ENCODE results near the gene EXOC6B.

Gene EXOC6B

DNA sequence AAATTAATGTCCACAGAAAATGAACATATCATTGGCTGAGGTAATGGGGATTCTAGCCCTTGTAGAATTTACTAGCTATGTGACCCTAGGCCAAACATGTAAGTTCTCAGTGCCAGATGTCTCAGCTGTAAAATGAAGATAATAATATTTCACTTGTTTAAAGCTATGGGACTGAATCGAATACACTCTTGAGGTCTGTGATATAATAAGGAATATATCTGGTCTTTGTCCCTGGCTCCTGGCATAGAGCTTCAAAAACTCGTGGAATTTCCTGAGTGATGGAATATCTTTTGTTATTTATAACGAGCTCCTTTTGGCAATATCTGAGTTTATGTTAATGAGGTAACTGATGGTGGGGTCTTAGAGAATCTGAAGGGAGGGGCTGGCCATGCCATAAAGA is 476.8 kb downstream of the EXOC6B start:
- no peak for DNase-seq (ENCODE audit: low read depth)

DNA sequence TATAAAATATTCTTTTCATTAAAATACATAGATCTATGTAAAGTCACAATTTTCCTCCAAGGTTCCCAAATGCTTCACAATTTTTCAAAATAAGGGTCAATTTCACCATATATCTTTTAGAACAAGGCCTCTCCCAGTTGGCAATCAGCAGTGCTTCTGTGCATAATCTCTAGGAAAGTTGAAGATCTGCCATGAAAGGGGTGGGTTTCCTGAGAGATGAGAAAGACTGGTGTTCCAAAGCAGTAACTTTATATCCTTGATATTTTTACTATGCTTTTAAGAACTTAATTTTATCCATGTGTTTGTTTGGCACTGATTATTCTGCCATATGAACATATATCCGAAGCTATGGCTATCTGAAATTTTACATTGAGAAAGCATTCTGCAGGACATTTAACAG is 478.8 kb downstream of the EXOC6B start:
- DNase-seq (ENCODE audit: low read depth): no peak

DNA sequence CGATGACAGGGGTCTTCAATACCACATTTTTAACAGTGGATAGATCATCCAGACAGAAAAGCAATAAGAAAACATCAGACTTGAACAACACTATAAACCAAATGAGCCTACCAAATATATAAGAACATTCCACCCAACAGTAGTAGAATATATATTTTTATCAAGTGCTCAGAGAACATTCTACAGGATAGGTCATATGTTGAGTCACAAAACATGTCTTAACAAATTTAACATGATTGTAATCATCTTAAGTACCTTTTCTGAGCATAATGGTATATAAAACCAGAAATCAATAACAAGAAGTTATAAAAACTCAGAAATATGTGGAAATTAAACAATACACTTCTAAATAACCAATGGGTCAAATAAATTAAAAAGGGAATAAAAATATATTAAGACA is 484.2 kb downstream of the EXOC6B start:
- no peak for DNase-seq (ENCODE audit: low read depth)

DNA sequence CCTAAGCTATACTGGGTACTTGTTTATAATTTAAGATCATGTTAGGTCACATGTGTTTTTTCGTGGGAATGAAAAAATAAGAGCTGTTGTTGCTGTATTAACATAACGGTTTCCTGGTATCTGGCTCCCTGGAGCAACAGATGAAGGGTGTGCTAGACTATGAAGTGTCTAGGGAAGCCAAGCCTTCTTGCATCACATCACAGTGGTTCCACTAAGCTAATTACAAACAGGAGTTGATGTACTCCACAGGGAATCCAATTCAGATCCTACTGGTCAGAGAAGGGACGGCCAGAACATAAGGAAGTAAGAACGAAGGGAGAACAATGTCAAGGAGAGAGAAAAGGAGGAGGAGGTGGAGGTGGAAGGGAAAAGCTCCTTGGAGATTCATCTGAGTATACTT is 485.2 kb downstream of the EXOC6B start:
- no peak for DNase-seq (ENCODE audit: low read depth)

DNA sequence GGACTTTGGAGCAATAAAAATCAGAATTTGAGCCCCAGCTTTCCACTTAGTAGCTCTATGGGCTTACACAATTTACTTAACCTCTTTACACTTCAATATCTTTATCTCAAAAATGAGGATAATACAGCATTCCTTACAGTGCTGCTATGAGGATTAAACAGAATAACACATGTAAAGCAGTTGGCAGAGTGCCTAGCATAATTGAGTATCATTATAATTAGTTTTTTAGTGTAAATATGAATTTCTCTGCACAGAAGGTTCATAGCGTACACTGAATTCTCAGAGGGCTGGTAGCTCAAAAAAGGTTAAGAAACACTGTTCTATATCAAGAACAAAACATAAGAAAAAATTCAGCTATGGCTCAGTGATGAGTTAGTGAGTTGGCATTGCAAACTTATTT is 487.8 kb downstream of the EXOC6B start:
- no peak for DNase-seq (ENCODE audit: low read depth)

DNA sequence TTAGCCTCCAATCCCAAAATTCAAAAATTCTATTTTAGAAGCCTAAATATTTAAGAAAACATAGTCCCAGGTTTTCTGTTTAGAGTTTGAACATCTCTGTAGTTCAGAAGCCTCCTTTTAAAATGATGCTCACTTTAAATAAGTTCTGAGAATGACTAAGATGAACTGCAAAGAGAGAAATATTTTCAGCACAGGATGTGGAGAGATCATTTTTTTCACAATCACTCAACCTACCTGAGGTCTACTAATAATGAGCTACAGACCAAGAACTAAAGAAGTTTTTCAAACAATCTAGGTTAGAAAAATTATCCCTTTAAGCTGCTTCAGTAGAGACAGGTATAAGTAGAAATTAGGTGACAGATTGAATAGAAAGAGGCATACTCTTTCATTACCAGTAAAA is 493.1 kb downstream of the EXOC6B start:
- DNase-seq (ENCODE audit: low read depth): no peak

DNA sequence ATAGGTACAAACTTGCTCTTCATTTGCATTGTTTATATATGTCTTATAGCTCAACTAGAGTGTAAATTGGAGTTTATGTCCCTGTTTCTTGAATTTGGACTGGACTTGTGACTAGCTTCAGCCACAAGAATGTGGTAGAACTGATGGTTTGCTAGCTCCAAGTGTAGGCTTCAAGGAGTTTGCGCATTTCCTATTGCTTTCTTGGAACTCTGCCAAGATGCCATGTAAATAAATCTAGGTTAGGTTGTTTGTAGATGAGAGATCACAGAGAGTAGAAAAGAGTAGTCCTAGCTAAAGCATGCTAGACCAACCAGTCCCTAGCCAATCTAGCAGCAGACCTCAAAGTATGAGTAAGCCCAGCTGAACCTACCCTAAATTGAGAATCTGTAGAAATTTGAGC is 495.2 kb downstream of the EXOC6B start:
- no peak for DNase-seq (ENCODE audit: low read depth)

DNA sequence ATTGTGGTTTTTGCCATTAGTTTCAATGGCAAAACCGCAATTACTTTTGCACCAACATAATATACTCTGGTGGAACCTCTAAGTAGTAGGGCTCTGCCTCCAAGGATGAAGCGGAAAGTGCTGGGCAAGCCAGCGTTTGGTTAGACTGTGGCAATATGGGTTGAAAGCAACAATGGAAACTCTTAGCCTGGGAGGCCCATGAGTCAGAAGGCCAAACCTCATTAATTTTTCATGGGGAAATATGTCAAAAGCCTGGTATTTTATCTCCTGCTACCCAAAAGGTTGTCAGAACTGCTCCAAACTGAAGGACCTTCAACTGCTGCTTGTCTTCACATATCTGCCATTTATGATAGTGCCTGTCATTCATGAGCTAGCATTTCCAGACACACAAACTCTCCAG is 499.1 kb downstream of the EXOC6B start:
- DNase-seq (ENCODE audit: low read depth): no peak

DNA sequence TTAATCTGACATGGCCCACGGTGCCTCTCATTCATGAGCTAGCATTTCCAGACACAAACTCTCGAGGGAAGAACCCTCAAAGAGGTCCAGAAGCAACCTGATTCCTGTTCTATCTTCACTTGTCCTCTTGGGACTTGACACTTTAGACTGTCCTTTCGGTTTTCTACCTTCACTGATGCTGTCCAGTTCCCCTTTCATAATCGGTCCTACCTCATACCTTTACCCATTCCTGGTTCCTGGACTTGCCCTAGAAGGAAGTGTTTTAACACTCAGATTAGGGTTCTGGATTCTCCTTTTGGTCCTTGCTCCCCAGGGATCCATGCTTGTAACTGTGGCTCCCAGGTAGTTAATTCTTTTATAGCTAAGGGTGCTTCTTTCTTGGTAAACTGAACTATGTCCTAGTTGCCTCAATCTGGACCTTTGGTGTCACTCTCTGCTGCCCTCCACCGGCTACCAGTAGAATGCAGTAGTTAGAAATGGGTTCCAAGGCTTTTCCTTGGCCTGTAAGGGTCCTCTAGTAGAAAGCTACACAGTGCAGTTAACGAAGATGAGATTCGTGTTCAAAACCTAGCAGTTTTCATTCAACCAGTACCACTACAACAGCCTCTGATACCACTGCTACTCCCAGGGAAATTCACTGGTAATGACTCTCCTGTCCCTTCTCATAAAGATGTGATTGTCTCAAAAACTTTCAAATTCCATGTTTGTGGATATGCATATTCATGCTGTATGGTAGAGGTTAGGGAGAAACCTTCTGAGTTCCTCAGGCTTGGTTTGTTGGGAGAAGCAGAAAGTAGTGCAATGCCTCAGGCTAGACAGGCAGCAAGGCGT is 500.0 kb downstream of the EXOC6B start:
- no peak for DNase-seq (ENCODE audit: low read depth)

DNA sequence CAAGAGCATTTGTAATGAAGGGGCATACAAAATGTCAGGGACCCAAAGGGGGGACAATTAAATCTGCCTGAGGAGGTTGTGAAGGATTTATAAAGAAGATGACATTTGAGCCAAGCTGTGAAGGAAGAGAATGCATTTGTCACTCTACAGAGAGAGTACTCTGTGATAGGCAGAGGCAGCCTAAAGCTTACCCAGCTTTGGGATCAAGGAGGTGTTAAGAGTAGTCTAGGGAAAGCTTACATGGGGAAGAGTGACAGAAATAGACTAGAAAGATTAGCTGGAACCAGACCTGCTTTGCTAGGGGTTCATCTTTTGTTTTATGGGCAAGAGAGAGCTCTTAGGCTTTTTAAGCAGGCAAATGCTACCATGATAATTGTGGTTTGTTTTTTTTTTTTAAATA is 509.1 kb downstream of the EXOC6B start:
- DNase-seq (ENCODE audit: low read depth): no peak

DNA sequence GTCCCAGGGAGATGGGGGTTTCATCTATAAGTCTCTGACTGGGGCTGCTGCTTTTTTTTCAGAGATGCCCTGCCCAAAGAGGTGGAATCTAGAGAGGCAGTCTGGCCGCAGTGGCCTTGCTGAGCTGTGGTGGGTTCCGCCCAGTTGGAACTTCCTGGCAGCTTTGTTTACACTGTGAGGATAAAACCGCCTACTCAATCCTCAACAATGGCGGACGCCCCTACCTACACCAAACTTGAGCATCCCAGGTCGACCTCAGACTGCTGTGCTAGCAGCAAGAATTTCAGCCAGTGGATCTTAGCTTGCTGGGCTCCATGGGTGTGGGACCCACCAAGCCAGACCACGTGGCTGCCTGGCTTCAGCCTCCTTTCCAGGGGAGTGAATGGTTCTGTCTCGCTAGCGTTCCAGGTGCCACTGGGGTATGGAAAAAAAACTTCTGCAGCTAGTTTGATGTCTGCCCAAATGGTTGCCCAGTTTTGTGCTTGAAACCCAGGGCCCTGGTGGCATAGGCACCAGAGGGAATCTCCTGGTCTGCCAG is 525.6 kb downstream of the EXOC6B start:
- DNase-seq (ENCODE audit: low read depth): no peak

DNA sequence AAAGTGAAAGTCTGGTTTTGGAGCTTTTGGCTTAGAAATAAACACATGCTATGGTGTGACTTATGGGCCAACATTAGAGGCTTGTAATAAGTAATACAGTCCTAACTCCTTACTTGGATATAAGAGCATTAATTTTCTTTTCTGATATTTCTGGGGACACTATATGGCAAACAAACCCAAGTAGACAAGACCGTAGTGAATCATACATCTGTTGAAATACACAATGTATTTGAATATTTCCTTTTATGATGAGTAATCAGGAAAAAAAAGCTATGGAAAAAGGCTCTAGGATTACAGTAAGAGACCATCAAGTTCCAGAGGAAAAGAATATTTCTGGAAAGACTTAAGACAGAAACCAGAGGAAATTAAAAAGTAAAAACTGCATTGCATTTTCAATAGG is 532.2 kb downstream of the EXOC6B start:
- no peak for DNase-seq (ENCODE audit: low read depth)

DNA sequence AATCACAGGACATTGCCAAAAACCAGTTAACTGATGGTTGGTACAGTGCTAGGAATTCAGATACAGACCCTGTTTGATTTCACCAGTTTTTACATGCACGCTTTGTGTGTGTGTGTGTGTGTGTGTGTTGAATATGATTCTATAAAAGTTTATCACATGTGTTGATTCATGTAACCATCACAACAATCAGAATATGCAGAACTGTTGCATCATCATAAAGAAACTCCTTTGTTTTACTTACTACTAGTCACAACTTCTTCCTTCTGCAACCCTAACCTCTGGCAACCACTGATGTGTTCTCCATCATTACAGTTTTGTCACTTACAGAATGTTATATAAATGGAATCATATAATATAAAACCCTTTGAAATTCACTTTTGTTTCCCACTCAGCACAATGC is 533.4 kb downstream of the EXOC6B start:
- DNase-seq (ENCODE audit: low read depth): no peak

DNA sequence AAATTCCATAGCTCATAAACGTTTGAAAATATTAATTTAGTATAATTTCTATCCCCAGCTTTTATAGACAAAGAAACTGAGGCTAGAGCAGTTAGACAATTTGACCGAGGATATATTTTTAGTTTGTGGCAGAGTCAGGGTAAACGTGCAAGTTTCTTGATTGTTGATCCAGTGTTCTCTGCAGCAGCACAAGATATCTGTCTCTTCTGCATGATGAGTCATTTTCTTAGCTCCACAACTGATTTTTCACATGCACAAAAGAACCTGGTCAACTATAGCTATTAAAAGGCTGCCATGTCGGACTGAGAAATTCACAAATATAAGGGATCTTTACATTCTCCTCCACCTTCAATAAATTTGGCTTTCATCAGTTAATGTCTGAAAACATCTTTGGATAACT is 534.8 kb downstream of the EXOC6B start:
- DNase-seq (ENCODE audit: low read depth): no peak

DNA sequence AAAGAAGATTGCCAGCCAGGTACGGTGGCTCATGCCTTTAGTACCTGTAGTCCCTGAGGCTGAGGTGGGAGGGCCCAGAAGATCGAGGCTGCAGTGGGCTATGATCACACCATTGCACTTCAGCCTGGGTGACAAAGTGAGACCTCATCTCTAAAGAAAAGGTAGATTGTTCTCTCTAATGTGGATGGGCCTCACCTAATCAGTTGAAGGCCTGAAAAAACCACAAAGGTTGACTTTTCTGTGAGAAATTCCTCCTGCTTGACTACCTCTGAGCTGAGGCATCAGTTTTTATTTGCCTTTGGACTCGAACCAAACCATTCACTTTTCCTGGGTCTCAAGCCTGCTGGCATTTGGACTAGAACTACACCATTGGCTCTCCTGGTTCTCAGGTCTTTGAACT is 536.1 kb downstream of the EXOC6B start:
- DNase-seq (ENCODE audit: low read depth): no peak

DNA sequence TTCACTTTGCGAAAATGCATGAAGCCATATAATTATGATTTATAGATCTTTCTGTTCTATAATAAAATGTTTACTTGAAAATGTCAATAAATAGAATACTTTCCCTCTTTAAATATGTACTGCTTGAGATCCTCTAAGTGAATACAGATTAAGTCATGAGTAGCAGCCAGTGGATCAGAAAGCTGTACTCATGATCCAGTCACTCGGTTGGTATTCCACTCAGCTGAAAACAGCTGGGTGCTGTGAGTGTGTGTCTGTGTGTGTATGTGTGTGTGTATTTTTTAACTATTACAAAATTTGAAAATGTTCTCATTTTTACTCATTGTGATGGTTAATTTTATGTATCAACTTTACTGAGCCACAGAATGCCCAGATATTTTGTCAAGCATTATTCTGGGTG is 536.5 kb downstream of the EXOC6B start:
- no peak for DNase-seq (ENCODE audit: low read depth)

DNA sequence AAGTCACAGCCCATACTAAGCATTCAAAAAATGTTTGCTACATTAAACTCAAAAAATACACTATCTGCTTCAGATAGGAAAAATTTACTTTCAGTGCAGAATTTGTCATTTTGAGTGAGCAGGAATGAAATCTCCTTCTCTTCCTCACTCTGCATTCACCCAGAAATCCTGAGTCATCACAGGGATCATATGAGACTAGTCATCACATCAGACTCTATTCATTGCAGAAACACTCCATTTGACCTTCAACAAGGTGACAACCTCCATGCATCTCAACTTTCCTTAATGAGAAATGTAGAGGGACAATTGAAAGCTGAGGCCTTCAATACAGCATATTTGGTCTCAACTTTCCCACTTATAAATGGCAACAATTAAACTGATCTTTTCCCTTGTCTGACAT is 547.8 kb downstream of the EXOC6B start:
- no peak for DNase-seq (ENCODE audit: low read depth)

DNA sequence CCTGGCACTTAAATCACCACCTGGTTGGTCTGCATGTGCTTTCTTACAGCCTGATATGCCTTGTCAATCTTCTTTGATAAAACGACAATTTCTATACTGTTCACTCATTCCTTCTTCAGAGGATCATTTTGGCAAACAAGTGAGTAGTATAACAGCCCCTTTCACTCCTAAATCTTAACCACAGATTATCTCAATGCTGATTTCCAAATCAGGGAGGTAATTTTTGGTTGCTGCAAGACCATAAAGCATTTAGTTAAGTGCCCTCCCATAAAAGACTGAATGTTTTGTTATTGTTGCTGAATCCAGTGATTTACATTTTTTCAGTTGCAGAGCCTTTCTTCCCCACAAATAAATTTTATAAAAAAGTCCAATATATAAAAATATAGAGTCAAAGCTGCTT is 549.0 kb downstream of the EXOC6B start:
- no peak for DNase-seq (ENCODE audit: low read depth)

DNA sequence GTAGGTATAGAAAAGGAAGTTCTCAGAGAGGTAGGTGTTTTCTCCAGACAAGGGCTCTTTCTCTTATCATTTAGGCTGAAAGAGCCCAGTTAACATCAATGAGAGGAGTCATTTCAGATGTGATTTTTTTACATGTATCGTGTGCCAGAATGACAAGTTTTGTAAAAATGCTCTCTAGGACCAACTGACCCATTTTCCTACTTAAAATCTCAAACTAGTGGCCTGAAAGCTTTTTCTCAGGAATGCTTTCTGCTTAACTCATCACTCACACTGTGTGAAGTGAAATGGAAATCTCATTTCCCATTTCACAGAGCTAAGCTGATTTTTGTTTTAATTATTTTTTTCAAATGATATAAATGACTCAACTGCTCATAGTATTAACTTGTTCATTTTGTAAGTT is 549.5 kb downstream of the EXOC6B start:
- DNase-seq (ENCODE audit: low read depth): no peak

DNA sequence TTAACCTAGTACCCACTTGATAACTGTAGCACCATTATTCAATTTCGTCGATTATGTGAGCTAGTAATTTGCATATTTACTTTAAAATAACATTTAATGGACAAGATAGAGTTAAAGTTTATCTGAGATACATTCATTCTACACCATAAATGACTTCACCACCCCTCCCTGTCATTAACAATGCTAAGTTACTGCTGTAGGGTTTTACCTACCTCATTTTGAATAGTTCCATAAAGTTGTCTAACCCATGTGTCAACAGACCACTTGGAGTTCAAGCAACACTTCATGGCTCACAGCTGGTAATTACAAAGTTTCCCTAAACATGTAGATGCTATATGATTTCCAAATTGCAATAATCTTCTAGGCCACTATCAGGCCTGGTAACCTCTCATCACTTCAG is 550.7 kb downstream of the EXOC6B start:
- DNase-seq (ENCODE audit: low read depth): no peak

DNA sequence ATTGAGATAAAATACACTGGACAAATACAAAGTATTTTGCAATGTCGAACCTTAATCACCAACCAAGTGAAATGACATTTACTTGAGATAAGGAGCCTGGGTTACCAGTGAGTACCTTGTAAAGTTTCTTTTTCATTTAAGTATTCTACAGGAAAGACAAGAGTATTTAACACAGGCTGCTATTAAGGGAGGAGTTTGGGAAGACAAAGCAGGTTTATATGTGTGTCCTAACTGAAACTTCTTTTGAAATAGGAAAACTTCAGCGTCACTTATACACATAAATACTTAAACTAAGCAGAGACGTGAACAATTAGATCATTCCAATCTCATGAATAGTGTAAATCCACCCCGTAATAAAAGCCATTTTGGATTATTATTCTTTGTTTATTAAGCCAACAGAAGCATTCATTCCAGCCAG is 551.4 kb downstream of the EXOC6B start:
- DNase-seq (ENCODE audit: low read depth): no peak

DNA sequence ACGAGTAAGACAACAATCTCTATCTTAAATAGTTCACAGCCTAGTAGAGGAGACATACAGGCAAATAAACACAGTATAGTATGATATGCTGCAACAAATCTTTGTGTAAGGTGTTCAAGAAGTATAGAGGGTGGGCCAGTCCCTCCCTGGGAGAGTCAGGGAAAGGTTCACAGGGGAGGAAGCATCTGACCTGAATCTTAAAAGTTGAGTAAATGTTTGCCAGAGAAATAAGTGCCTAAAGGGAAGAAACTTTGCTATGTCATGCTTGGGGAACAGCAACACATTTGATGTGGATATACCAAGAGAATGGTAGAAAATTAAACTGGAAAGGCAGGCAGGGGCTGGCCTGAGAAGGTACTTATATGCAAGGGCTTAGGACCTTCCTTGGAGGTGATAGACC is 552.4 kb downstream of the EXOC6B start:
- DNase-seq (ENCODE audit: low read depth): no peak

DNA sequence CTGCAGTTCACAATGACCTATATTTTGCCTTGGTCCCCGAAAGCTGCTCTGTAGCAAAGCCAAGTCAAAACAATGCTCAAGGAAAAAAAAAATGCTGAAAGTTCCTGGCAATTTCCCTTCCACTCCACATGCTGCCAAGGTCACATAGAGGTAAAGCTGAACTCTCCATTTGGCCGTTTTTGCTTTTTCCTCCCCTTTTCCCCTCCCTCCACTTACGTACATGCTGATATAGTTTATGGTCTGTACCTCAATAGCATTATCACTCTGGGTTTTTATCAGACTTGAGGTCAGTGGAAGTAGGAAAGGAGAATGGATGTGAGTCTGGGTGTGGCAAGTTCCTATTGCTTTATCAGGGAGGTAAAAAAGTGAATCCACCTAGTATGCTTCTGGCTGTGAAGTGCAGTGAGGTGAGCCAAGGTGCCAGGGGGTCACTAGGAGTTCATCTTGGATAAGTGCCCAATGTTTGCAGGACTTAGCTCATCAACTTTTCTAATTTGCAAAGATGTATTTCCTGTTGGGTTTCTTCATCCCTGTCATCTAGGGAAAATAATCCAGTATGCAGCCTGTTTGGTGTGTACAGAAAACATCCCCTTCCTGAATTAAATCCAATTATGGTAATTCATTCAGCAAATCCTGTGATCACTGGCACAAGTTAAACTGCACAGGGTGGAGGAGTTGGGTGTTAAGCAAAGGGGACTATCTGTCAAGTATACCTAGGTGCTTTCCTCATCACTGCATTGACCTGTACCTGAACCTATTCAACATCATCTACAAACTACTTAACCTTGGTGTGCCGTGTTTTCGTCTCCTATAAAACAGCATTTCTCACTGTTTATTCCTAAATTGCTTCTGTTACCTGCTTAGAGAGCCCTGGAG is 553.8 kb downstream of the EXOC6B start:
- no peak for DNase-seq (ENCODE audit: low read depth)
